CD4-positive, alpha-beta T cell treated with Interleukin-15 for 1 hour (primary cell): ENCODE measurements around the gene PLEKHA7.
"Not testable (repeated sequence)": the region's sequence is repeated elsewhere in the genome, so short reads cannot be mapped to it uniquely, and the experiment has no call there.

ENCODE experiments used
- DNase-seq: peaks from one replicate; pipeline ENCODE4 v3.0.0-alpha.2; 2020

The PLEKHA7 gene

GRCh38 chr11:17014321-17014832 is at the start of gene PLEKHA7:
Gene PLEKHA7, minus strand, starts transcription at chr11:17014414. Its CDS starts 13 bp downstream, at chr11:17014401.
- no peak for DNase-seq

GRCh38 chr11:17063171-17064002 is 49.2 kb upstream of the PLEKHA7 start:
- DNase-seq, result peak; percentile 26

- not testable (repeated sequence) for DNase-seq
Measured at GRCh38 chr11:17051146-17051545, 36.9 kb upstream of the PLEKHA7 start.

GRCh38 chr11:17048491-17048890 is 34.3 kb upstream of the PLEKHA7 start:
- not testable (repeated sequence) for DNase-seq

- DNase-seq, result no peak
Measured at GRCh38 chr11:17046690-17047089, 32.5 kb upstream of the PLEKHA7 start.

- no peak for DNase-seq
Measured at GRCh38 chr11:17036666-17037658, 22.7 kb upstream of the PLEKHA7 start.

- not testable (repeated sequence) for DNase-seq
Measured at GRCh38 chr11:17034027-17034426, 19.8 kb upstream of the PLEKHA7 start.

GRCh38 chr11:17026487-17027082 is 12.4 kb upstream of the PLEKHA7 start:
- DNase-seq, result no peak

GRCh38 chr11:17024924-17025323 is 10.7 kb upstream of the PLEKHA7 start:
- no peak for DNase-seq

- DNase-seq, result no peak
Measured at GRCh38 chr11:17021511-17021910, 7.3 kb upstream of the PLEKHA7 start.

- DNase-seq, result no peak
Measured at GRCh38 chr11:17020831-17021230, 6.6 kb upstream of the PLEKHA7 start.

- DNase-seq, result no peak
Measured at GRCh38 chr11:17019232-17019631, 5.0 kb upstream of the PLEKHA7 start.

- DNase-seq, result no peak
Measured at GRCh38 chr11:17015627-17016126, 1.5 kb upstream of the PLEKHA7 start.

- no peak for DNase-seq
Measured at GRCh38 chr11:17014833-17015626, 816 bp upstream of the PLEKHA7 start.

- DNase-seq, result no peak
Measured at GRCh38 chr11:17013548-17014320, 480 bp downstream of the PLEKHA7 start.

- no peak for DNase-seq
Measured at GRCh38 chr11:17012712-17013547, 1.3 kb downstream of the PLEKHA7 start.

- DNase-seq, result no peak
Measured at GRCh38 chr11:17012179-17012578, 2.0 kb downstream of the PLEKHA7 start.

GRCh38 chr11:17010851-17011420 is 3.3 kb downstream of the PLEKHA7 start:
- DNase-seq, result no peak

GRCh38 chr11:17008099-17008498 is 6.1 kb downstream of the PLEKHA7 start:
- no peak for DNase-seq

GRCh38 chr11:17005646-17006045 is 8.6 kb downstream of the PLEKHA7 start:
- no peak for DNase-seq
